GM18858 (cell line): ENCODE results near the gene RGPD8.

Experiments
- ATAC-seq: cut with Tn5 transposase; IDR thresholded peaks from one replicate; pipeline ENCODE4 v1.9.1; 2021; ENCODE audit not compliant: unreplicated experiment

RGPD8 gene

GRCh38 chr2:112339986-112340385 is 93.5 kb downstream of the RGPD8 start:
- no peak for ATAC-seq

DNA sequence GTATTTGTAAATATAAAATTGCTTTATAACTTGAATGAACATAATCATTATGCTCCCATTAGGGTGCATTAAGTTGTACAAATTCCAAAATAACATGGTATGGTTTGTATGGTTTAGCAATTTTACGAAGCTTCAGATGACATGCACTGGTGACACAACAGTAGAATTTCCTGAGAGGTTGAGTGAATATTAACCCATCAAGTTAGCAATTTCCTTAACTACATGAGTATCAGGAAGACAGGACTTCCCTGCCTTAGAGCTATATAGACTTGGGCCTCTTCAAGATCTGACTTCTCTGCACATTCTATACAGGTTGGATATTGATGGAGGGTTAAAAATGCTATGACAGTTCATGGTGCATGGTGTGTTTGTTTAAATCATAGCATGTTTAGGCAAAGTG is 97.8 kb downstream of the RGPD8 start:
- ATAC-seq, result no peak

DNA sequence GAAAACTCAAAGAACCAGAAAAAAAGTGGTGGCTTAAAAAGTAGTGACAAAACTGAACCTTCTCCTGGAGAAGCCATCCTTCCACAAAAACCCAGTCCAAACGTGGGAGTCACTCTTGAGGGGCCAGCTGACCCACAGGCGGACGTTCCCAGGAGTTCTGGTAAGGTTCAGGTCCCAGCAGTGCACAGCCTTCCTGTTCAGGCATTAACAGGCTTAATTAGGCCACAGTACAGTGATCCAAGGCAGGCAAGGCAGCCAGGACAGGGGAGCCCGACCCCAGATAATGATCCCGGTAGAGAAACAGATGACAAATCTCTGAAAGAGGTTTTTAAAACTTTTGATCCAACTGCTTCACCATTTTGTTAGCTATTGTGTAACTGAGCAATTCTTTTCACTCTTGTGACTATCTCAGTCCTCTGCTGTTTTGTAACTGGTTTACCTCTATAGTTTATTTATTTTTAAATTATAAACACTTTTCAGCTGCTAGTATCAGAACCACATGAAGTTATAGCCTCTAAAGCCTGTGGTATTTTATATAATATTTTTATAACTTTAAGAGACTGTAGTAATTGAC is 101.2 kb downstream of the RGPD8 start:
- no peak for ATAC-seq

GRCh38 chr2:112322919-112323318 is 110.5 kb downstream of the RGPD8 start:
- ATAC-seq, result no peak

DNA sequence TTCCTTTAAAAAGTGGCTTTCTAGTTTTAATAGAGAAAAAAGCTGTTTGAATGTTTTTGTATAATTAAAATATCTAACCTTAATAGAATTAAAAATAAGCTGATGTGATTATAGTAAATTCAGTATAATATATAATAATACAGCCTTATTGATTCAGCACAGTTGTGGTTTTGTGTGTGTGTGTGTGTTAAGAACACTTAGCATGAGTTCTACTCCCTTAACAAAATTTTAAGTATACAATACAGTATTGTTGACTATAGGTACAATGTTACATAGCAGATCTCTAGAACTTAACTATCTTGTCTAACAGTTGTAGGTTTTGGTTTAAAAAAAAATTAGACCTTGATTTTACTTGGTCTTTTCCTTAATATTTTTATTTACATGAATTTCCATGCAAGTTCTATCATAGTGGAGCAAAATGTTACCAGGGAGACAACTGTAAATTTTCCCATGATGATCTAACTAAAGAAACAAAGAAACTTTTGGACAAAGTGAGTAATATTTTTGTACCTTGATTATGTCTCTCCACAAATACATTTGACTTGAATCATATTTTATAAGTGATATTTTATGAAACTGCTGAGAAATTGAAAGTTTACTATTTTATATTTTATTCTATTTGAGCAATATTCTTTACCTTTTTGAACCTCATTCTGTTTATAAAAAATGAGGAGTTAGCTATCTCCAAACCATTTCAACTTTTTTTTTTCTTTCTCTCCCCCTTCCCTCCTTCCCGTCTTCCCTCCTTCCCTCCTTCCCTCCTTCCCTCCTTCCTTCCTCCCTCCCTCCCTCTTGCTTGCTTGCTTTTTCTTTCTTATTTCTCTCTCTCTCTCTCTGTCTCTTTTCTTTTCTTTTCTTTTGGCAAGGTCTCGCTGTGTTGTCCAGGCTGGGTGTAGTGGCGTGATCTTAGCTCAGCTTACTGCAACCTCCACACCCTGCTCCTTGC is 111.8 kb downstream of the RGPD8 start:
- no peak for ATAC-seq
